Type B pancreatic cell (in vitro differentiated cells): ENCODE measurements around the gene SAMD5. TPM values are rescaled to one million over a fixed set of nuclear protein-coding genes. Genes with fewer than 3 reads are reported as not detected.

Experiments used
- DNase-seq: peaks from one replicate; pipeline ENCODE4 v3.0.0; 2021; ENCODE audit warnings: mixed read lengths; ENCODE audit not compliant: unreplicated experiment; ENCODE audit errors: extremely low spot score
- H3K27ac Mint-ChIP-seq: 2 replicates; pipeline ENCODE4 v1.8.0; 2021; ENCODE audit warnings: mild to moderate bottlenecking, mixed read lengths
- H3K27me3 Mint-ChIP-seq: 2 replicates; pipeline ENCODE4 v1.8.0; 2021; ENCODE audit warnings: mixed read lengths
- H3K36me3 Mint-ChIP-seq: 2 replicates; pipeline ENCODE4 v1.8.0; 2021; ENCODE audit warnings: mixed read lengths
- H3K4me1 Mint-ChIP-seq: one replicate; pipeline ENCODE4 v1.8.0; 2021; ENCODE audit warnings: mixed read lengths; ENCODE audit not compliant: unreplicated experiment
- H3K4me3 Mint-ChIP-seq: 2 replicates; pipeline ENCODE4 v1.8.0; 2021; ENCODE audit warnings: mild to moderate bottlenecking, mixed read lengths
- H3K9me3 Mint-ChIP-seq: 2 replicates; pipeline ENCODE4 v1.8.0; 2021; ENCODE audit warnings: mixed read lengths
- CTCF ChIP-seq: fragments of 200-600 bp; sonication (generic); conservative IDR thresholded peaks from 2 replicates; pipeline ENCODE4 v1.5.0; 2021; ENCODE audit warnings: antibody characterized with exemption, mild to moderate bottlenecking
- total RNA-seq: library from RNA; stranded (reverse); gene quantifications from 2 replicates; pipeline ENCODE4 v1.2.1, GENCODE V29; 2021; ENCODE audit warnings: low replicate concordance

The SAMD5 gene
- total RNA-seq, 1 donor from 2014 or later, result 11.5 TPM

GRCh38 chr6:147561726-147562125 lies 53.2 kb downstream of the SAMD5 start:
- Mint-ChIP-seq H3K27me3 (no peaks in the 10 kb centered on the region), H3K4me1 (peaks cover 28% of the 10 kb centered on the region), H3K36me3 (no peaks in the 10 kb centered on the region), H3K9me3 (peaks cover 4% of the 10 kb centered on the region), H3K27ac (peak overlapping the region; percentile 4), H3K4me3 (no peak overlapping the region)
- no peak for TF ChIP-seq CTCF
- DNase-seq, result no peak

- no peak overlapping the region for H3K27ac Mint-ChIP-seq
- H3K4me1 Mint-ChIP-seq, result peaks cover 28% of the 10 kb centered on the region
- no peak overlapping the region for H3K4me3 Mint-ChIP-seq
- no peaks in the 10 kb centered on the region for H3K27me3 Mint-ChIP-seq
- no peak for DNase-seq
- no peaks in the 10 kb centered on the region for H3K9me3 Mint-ChIP-seq
- no peaks in the 10 kb centered on the region for H3K36me3 Mint-ChIP-seq
- no peak for TF ChIP-seq CTCF
Observed at GRCh38 chr6:147563472-147563871, 55.0 kb downstream of the SAMD5 start.

DNA sequence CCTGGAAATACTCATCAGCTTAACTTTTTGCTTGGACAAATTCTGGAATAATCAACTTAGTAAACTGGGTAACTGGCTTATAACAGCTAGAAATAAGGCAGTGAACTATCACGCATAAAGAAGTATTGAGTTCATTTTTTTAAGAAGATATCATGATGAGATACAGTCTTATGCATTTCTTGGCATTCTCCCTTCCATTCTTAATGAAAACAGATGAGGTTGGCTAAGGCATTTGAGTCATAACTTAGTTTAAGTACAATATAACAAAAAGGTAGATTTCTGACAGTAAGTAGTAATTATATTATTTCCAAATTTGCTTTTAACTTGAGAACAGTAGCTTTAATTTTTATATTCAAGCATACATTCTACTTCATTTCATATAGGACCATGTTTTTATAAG lies 56.1 kb downstream of the SAMD5 start:
- no peak overlapping the region for H3K27ac Mint-ChIP-seq
- no peak for TF ChIP-seq CTCF

GRCh38 chr6:147566244-147566898 lies 57.9 kb downstream of the SAMD5 start:
- H3K36me3 Mint-ChIP-seq, result no peaks in the 10 kb centered on the region
- no peaks in the 10 kb centered on the region for H3K9me3 Mint-ChIP-seq
- no peak for TF ChIP-seq CTCF
- H3K27me3 Mint-ChIP-seq, result no peaks in the 10 kb centered on the region
- H3K4me3 Mint-ChIP-seq, result no peak overlapping the region
- H3K4me1 Mint-ChIP-seq, result peaks cover 21% of the 10 kb centered on the region
- H3K27ac Mint-ChIP-seq, result no peak overlapping the region
- DNase-seq, result no peak

More for the DNA sequence above, 56.1 kb downstream of the SAMD5 start:
- no peak overlapping the region for H3K4me3 Mint-ChIP-seq
- peaks cover 23% of the 10 kb centered on the region for H3K4me1 Mint-ChIP-seq
- H3K36me3 Mint-ChIP-seq, result no peaks in the 10 kb centered on the region
- H3K9me3 Mint-ChIP-seq, result no peaks in the 10 kb centered on the region
- no peaks in the 10 kb centered on the region for H3K27me3 Mint-ChIP-seq
- DNase-seq, result no peak

DNA sequence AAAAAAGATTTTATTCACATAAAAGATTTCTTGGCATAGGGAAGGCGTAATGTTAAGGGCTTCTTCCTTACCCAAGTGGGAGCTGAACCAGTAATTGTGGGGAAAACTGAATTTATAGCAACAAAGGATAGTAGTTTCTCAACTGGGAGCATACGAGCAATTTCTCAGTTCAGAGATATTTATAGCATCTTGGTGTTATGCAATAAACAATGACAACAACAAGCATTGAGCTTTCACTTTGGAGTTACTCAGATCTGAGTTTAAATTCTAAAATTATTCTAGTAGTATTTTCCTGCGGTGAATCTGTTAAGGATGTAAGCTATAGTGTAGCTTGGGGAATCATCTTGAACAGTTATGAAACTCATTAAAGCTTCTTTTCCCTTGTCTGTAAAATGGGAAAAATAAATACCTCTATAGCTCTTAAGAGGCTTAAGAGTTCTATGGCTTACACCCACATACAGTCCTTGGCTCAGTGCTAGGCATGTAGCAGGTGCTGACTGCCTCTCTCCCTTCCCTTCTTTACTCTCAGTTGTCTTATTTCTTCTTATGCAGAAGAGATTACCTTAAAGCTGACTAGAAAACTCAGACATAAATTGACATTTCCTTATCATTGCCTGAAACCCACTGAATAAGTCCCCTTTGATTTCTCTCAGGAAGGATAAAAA lies 58.8 kb downstream of the SAMD5 start:
- no peak for TF ChIP-seq CTCF
- Mint-ChIP-seq H3K4me3 (no peak overlapping the region), H3K27me3 (no peaks in the 10 kb centered on the region), H3K36me3 (no peaks in the 10 kb centered on the region), H3K9me3 (no peaks in the 10 kb centered on the region), H3K4me1 (peaks cover 13% of the 10 kb centered on the region), H3K27ac (no peak overlapping the region)
- DNase-seq, result no peak
